ENCODE data around the gene FKBP2.

DNA sequence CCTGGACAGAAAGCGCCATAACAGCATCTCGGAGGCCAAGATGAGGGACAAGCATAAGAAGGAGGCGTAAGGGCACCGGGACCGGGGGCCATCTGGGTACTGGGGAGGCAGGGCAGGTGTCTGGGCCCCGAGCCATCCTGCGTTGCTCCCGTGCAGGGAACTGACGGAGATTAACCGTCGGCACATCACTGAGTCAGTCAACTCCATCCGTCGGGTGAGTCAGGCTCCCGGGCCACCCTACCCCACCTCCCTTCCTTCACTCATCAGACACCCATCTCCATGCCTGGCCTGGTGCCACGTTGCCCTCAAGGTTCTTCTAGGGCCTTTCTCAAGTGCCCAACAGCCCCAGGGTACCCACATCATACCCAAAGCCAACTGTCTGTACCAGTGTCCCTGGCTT is 25.4 kb downstream of the FKBP2 start:
- TF ChIP-seq EZH2 (IDR thresholded peaks at IDR 0.05; ENCODE audit: insufficient read depth, poor library complexity, severe bottlenecking), result no peak
- no peak for TF ChIP-seq EZH2phosphoT487 (IDR thresholded peaks at IDR 0.05; ENCODE audit: insufficient read depth, low read depth)
